Activated naive CD8-positive, alpha-beta T cell treated with anti-CD3 and anti-CD28 coated beads, Interleukin-2, amount 50 U/mL, for 24 hours (primary cell): ENCODE data around the gene COX20.

Source experiments
- ATAC-seq: fragments of 150-1000 bp; cut with Tn5 transposase; one replicate; pipeline ENCODE4 v1.10.0; 2021
- DNase-seq: peaks from one replicate; pipeline ENCODE4 v3.0.0; 2021
- H3K27ac Mint-ChIP-seq: one replicate; pipeline ENCODE4 v1.8.0; 2021; ENCODE audit warnings: mild to moderate bottlenecking, mixed read lengths
- H3K27me3 Mint-ChIP-seq: one replicate; pipeline ENCODE4 v1.8.0; 2021; ENCODE audit warnings: mixed read lengths
- H3K36me3 Mint-ChIP-seq: one replicate; pipeline ENCODE4 v1.8.0; 2021; ENCODE audit warnings: low read depth, mixed read lengths
- H3K4me1 Mint-ChIP-seq: one replicate; pipeline ENCODE4 v1.8.0; 2021; ENCODE audit warnings: mixed read lengths
- H3K4me3 Mint-ChIP-seq: one replicate; pipeline ENCODE4 v1.8.0; 2021; ENCODE audit warnings: mild to moderate bottlenecking, moderate library complexity, mixed read lengths
- H3K9me3 Mint-ChIP-seq: one replicate; pipeline ENCODE4 v1.8.0; 2021; ENCODE audit warnings: mixed read lengths

Gene COX20

DNA sequence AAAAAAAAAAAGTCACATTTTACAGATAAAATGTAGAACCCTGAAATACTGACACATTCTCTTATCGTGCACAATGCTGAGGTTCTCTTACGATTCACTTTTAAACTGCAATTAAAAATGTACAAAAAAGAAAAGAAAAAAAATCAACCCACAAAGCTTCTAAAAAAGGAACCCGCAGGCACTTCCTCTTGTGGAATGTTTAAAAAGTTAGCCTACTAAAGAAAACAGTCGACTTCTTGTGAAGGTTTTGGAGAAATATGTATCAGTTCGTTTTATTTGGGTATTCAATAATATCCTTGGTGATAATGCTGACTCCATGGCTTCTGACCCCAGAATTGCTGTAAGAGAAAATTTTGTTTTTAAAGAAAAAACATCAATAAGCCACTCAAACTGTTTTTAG lies 18.7 kb downstream of the COX20 start:
- Mint-ChIP-seq H3K27ac (peak overlapping the region; percentile 73), H3K4me1 (peaks cover 92% of the 10 kb centered on the region), H3K4me3 (peak overlapping the region; percentile 1), H3K9me3 (no peaks in the 10 kb centered on the region), H3K36me3 (peaks cover 96% of the 10 kb centered on the region), H3K27me3 (no peaks in the 10 kb centered on the region)
- ATAC-seq (no peak), DNase-seq (no peak)

DNA sequence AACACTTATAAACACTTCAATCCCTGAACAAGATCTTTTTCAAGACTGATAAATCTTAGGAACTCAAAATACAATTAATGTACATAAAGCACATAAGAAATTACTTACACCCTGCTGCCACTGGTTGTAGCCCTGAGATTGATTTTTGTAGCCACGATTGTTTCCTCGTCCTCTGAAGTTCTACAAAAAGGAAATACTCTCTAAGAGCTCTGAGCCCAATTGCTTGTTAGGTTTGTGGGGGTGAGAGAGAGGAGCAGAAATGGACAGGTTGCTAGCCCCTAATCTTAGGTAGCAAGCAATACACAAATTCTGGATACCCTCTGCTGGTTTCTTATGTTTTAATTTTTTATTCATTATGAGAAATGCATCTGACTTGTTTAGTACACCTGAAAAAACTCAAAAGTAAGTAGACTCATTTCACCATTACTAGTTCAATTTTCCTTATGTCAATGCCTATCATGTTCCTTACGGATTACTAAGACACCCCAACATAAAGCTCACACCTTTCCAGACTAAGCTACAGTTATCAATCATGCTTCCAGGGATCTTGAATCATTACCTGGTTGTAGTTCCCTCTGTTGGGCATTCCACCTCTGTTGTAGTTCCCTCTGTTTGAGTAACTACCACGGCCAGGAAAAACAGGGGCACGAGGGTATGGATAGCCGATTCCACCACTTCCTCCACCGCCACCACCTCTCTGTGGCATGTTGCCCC lies 19.6 kb downstream of the COX20 start:
- peaks cover 96% of the 10 kb centered on the region for H3K36me3 Mint-ChIP-seq

DNA sequence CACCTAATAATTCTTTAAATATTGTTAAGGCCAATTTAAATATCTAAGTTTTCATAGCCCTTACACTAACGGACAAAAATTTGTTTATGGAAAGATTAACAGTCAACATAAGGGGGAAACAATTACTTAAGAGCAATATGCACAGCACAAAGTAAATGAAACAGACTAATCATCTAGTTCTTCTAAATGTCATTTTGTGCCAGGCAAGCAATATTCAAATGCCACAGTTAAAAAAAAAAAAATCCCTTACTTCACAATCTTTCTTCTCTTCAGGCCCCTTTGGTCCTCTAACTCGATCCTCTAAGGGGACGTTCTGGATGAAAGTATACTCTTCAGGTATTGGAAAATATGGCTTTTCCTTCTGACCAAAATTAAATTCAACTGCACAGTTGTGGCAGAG lies 22.3 kb downstream of the COX20 start:
- Mint-ChIP-seq H3K9me3 (no peaks in the 10 kb centered on the region), H3K27ac (peak overlapping the region; percentile 79), H3K4me3 (peak overlapping the region; percentile 64), H3K27me3 (peaks cover 1% of the 10 kb centered on the region), H3K4me1 (peaks cover 87% of the 10 kb centered on the region), H3K36me3 (peaks cover 96% of the 10 kb centered on the region)
- DNase-seq: no peak
- no peak for ATAC-seq

More for the DNA sequence above, 19.6 kb downstream of the COX20 start:
- Mint-ChIP-seq H3K9me3 (no peaks in the 10 kb centered on the region), H3K4me1 (peaks cover 92% of the 10 kb centered on the region), H3K27ac (peak overlapping the region; percentile 79), H3K4me3 (peak overlapping the region; percentile 64), H3K27me3 (no peaks in the 10 kb centered on the region)
- no peak for DNase-seq
- ATAC-seq: no peak

DNA sequence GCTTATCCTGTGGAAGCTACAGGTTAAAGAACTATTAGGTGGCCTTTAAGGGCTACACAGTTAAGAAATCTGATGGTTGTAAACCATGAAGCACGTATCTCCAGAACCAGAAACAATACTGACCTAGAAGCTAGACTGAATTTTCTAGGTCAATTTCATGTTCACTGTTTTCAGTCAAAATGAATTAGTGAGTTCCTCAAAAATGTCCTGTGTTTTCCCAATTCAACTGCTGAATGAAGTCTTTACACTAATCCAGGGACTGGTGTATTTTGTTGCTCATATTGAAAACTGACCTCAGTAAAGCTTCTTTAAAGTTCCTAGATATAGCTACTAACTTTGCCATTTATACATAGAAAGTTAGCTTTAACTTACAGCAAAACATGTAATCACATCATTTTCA lies 22.9 kb downstream of the COX20 start:
- Mint-ChIP-seq H3K36me3 (peaks cover 95% of the 10 kb centered on the region), H3K9me3 (no peaks in the 10 kb centered on the region), H3K27me3 (peaks cover 1% of the 10 kb centered on the region), H3K27ac (peak overlapping the region; percentile 65), H3K4me3 (peak overlapping the region; percentile 64), H3K4me1 (peaks cover 84% of the 10 kb centered on the region)
- no peak for DNase-seq
- ATAC-seq: no peak

DNA sequence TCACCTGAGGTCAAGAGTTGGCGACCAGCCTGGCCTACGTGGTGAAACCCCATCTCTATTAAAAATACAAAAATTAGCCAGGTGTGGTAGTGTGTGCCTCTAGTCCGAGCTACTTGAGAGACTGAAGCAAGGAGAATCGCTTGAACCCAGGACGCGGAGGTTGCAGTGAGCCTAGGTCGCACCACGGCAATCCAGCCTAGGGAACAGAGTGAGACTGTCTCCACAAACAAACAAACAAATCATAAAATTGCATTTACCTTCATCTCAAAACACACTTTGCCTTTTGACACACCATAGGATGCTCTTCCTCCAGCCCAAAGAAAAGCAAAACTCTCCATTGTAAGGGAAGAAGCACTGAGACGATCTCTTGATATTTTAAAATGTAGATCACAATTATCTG lies 24.6 kb downstream of the COX20 start:
- H3K36me3 Mint-ChIP-seq: peaks cover 82% of the 10 kb centered on the region
- peaks cover 1% of the 10 kb centered on the region for H3K27me3 Mint-ChIP-seq
- DNase-seq (no peak), ATAC-seq (no peak)
- H3K9me3 Mint-ChIP-seq: no peaks in the 10 kb centered on the region
- H3K4me3 Mint-ChIP-seq: peak overlapping the region; percentile 99
- H3K4me1 Mint-ChIP-seq: peaks cover 69% of the 10 kb centered on the region
- H3K27ac Mint-ChIP-seq: peak overlapping the region; percentile 75

DNA sequence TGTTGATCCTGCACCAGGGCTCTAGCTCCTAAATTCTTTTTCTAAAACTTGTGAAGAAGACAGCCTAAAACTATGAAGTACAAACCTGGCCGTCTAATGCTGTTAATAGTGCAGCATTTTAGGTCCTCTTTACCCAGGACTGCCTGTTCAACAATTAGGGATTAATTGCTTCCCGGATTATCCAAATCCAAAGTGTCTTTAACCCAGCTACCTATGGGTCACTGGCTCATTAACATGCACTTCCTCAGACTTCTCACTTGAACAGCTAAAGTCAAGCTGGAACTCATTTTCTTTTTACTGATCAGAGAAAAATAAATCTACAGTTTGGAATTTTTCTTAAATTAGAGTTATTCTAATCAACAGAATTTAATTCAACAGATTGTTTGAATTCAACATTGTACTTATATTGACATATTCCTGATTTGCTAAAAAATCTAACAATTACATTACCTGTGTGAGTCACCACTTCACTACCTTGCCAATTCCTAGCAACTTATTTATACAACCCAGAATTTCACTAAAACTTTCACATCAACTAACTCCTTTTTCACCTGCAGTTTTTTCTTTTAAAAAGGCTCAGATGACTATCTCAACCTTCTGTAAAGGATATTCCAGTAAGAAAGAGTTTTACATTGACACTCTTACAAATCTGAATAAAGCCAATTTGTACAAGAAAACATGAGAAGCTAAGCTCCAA lies 25.6 kb downstream of the COX20 start:
- H3K4me1 Mint-ChIP-seq: peaks cover 69% of the 10 kb centered on the region
- no peak for ATAC-seq
- DNase-seq: no peak
- H3K27me3 Mint-ChIP-seq: peaks cover 1% of the 10 kb centered on the region
- H3K27ac Mint-ChIP-seq: peak overlapping the region; percentile 75
- peaks cover 72% of the 10 kb centered on the region for H3K36me3 Mint-ChIP-seq
- no peaks in the 10 kb centered on the region for H3K9me3 Mint-ChIP-seq
- peak overlapping the region; percentile 99 for H3K4me3 Mint-ChIP-seq

DNA sequence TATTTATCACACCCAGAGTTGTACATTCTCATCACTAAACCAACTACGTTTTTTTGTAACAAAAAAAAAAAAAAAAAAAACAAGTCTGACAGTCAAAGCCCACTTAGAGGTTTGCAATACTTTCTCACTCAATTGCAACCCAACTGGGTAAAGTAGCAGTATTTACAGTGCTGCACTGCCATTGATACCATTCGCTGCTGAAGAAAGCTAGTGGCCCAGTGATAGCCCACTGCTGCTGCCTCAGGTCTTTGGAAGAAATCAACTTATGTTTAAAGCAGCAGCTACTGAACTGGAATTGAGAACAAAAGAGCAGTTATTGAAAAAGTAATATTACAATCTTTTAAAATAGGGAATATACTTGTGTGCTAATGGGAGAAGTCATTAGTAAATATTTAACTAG lies 26.2 kb downstream of the COX20 start:
- ATAC-seq (no peak), DNase-seq (no peak)
- H3K9me3 Mint-ChIP-seq: no peaks in the 10 kb centered on the region
- H3K4me3 Mint-ChIP-seq: peak overlapping the region; percentile 99
- H3K36me3 Mint-ChIP-seq: peaks cover 66% of the 10 kb centered on the region
- peak overlapping the region; percentile 75 for H3K27ac Mint-ChIP-seq
- peaks cover 1% of the 10 kb centered on the region for H3K27me3 Mint-ChIP-seq
- peaks cover 69% of the 10 kb centered on the region for H3K4me1 Mint-ChIP-seq

DNA sequence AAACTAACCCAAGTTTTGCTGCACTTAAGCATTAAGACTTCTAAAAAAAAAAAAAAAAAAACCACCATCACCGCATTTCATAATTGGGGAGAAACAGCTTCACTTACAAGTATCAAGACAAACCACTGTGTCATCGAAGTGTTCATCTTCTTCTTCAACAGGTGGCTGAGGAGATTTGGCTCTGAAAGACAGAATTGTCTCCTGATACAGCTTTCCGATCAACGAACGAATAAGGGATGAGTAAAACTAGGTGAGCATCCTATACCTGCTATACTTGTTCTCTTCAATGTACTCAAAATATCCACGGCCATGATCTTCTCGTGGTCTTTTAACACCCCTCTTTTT lies 26.9 kb downstream of the COX20 start:
- peak overlapping the region; percentile 99 for H3K4me3 Mint-ChIP-seq
- H3K4me1 Mint-ChIP-seq: peaks cover 68% of the 10 kb centered on the region
- H3K27ac Mint-ChIP-seq: peak overlapping the region; percentile 98
- no peaks in the 10 kb centered on the region for H3K9me3 Mint-ChIP-seq
- DNase-seq (no peak), ATAC-seq (no peak)
- H3K36me3 Mint-ChIP-seq: peaks cover 60% of the 10 kb centered on the region
- peaks cover 1% of the 10 kb centered on the region for H3K27me3 Mint-ChIP-seq

DNA sequence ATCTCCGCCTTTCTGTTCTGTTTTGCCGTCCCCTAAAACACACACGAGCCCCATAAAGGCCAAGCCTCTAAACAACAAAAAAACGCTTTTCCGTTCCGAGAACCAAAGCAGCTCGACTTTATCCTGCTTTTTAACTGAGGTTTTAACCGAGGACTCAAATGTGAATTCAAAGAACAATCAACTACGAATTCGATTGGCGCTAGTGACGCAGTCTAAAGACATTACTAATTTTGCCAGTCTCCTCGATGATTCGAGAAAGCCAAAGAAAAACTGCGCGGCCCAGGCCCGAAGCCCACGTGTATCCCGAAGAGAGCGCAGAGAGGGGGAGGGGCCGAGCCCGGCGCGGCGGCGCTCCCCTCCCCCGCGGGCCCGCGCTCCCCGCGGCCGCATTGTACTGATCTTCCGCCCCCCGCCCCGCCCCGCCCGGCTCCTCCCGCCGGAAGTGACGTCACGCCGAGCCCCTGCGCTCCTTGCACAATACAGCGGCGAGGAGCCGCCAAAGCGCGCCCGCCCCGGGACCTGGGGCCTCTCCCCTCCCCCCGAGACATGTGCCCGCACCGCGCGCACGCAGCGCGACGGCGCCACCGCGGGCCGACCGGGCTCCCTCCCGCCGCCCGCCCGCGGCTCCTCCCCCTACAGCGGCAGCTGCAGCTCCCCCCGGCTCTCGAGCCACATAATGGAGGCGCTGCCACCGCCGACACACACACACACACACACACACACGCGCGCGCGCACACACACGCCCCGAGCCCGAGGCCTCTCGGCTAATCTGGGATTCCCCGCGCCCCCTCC lies 27.4 kb downstream of the COX20 start:
- DNase-seq (peak; percentile 97), ATAC-seq (peak; percentile 76)
- Mint-ChIP-seq H3K36me3 (peaks cover 54% of the 10 kb centered on the region), H3K9me3 (no peaks in the 10 kb centered on the region), H3K4me1 (peaks cover 62% of the 10 kb centered on the region), H3K27me3 (peaks cover 1% of the 10 kb centered on the region), H3K27ac (peak overlapping the region; percentile 98), H3K4me3 (peak overlapping the region; percentile 99)

DNA sequence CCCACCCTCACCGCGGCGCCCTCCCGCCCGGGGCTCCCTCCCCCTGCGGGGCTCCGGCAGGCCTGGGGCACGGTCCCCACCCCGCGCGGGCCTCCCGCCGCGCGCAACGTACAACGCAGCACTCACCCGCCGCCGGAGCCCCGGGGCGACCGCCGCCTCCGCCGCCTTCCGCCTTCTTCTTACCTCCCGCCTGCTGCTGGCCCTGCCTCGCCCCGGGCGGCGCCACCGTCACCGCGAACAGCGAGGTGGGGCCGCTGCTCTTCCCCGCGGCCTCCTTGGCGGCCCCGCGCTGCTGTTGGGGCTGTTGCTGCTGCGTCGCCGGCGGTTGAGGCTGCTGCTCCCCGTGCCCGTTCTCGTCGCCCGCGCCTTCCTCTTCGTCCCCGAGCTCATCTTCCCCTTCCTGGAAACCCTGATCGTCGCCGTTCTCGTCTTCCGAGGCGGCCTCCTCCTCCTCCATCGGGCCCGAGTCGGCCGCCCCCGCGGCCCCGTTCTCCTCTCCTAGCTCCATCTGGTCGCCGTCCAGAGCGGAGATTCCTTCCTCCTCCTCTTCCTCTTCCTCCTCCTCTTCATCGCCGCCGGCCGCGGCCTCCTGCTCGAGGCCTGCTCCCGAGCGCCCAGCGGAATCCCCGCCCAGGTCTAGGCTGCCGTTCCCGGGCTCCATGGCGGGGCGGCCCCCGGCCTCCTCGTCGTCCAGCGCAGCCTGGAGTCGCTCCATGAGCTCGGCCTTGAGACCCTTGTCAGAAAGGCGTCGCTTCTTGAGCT lies 28.2 kb downstream of the COX20 start:
- DNase-seq: peak; percentile 36
- peak overlapping the region; percentile 90 for H3K27ac Mint-ChIP-seq
- peaks cover 1% of the 10 kb centered on the region for H3K27me3 Mint-ChIP-seq
- no peaks in the 10 kb centered on the region for H3K9me3 Mint-ChIP-seq
- H3K4me1 Mint-ChIP-seq: peaks cover 55% of the 10 kb centered on the region
- peaks cover 46% of the 10 kb centered on the region for H3K36me3 Mint-ChIP-seq
- peak overlapping the region; percentile 99 for H3K4me3 Mint-ChIP-seq
- ATAC-seq: no peak

DNA sequence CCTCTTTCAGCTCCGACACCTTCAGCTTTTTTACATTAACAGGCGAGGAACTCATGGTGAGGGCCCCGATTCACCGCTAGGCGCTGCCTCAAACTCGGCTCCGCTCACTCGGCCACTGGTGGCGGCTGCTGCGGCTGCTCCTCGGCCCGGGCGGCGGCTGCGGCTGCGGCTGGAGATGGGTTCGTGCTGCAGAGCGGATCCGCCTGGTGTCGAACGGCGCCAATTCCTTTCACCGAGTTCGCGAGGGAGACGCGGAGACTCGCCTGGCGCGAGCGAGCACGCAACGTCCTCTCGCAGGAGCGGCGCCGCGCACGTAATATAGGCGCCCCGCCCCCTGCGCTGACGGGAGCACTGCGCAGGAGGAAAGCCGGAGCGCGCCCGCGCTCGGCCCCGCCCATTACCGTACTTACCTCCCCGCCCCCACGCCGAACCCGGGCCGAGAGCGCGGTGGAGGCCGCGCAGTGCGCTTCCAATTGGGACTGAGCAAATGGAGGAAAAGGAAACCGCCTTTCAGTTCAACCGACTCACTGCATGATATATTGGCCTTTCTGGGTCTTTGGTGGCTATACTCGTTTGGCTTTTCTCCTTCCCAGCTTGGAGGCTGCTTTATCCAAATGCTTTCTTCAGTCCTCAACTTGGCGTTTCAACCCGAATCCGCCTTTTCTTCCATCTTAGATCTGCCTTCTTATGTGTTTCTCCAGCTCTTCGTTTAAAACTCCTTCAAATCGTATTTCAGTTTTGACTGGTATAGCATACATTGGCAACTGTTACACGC lies 29.0 kb downstream of the COX20 start, which contains the start of gene HNRNPU:
HNRNPU (minus strand) TSS at position 291 of the 775 bp plus-strand sequence; CDS start at position 55, 236 bp downstream.
- Mint-ChIP-seq H3K4me1 (peaks cover 47% of the 10 kb centered on the region), H3K27ac (peak within 1 kb of the TSS; percentile 90), H3K9me3 (no peaks in the 10 kb centered on the region), H3K36me3 (peaks cover 39% of the 10 kb centered on the region), H3K4me3 (peak within 1 kb of the TSS; percentile 99), H3K27me3 (peaks cover 1% of the 10 kb centered on the region)
- DNase-seq (peak; percentile 98), ATAC-seq (peak; percentile 67)

DNA sequence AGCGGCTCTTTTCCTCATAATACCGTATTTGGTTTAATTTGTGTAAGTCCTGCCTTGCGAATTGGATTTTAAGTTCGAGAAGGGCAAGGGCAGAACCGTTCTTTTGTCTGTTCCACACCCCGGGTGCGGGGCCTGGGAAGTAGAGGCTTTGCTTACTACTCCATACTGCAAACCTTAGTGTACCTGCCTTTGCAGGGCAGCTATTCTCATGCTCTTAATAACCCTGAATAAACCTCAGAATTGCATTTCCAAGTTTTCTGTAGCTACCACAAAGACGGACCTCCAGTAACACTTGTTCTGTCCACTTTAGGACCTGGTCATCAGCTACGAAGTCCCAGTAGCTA lies 29.5 kb downstream of the COX20 start:
- H3K36me3 Mint-ChIP-seq: peaks cover 33% of the 10 kb centered on the region
- no peak for ATAC-seq
- peak overlapping the region; percentile 90 for H3K27ac Mint-ChIP-seq
- no peaks in the 10 kb centered on the region for H3K9me3 Mint-ChIP-seq
- H3K27me3 Mint-ChIP-seq: peaks cover 1% of the 10 kb centered on the region
- peaks cover 42% of the 10 kb centered on the region for H3K4me1 Mint-ChIP-seq
- H3K4me3 Mint-ChIP-seq: peak overlapping the region; percentile 99
- peak; percentile 35 for DNase-seq

DNA sequence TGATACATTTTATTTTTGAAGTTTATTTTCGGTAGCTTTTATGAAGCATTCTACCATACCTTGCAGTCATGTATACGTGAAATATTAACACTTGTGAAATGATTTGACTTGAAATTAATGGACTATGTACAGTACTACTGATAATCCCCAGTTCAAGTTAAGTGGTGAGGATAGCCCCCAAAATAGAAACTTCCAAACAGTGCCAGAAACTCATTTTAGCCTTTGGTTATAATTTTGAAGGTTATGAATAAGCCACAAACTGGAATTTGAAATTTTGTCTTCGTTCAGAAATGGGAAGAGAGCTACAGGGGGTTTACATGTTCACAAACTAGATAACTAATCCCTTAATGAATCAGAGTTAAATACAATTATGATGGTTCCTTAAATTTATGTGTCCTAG lies 30.4 kb downstream of the COX20 start:
- Mint-ChIP-seq H3K27me3 (peaks cover 1% of the 10 kb centered on the region), H3K4me3 (peak overlapping the region; percentile 99), H3K36me3 (peaks cover 25% of the 10 kb centered on the region), H3K4me1 (peaks cover 34% of the 10 kb centered on the region), H3K27ac (peak overlapping the region; percentile 90), H3K9me3 (no peaks in the 10 kb centered on the region)
- ATAC-seq: no peak
- DNase-seq: no peak
